Liver (tissue), 9 donors: ENCODE data around the gene COX6B1. TPM values are rescaled to one million over a fixed set of nuclear protein-coding genes. Genes with fewer than 3 reads are reported as not detected.
A peak's percentile ranks its signal among the peaks of the same experiment; 100 is the strongest.

ENCODE experiments used
- DNase-seq: peaks from one replicate; pipeline ENCODE4 v3.0.0-alpha.2; 2017; ENCODE audit warnings: low spot score
- H3K27ac ChIP-seq, 2 donors: one replicate each; pipeline ENCODE4 v1.7.0; 2013; ENCODE audit warnings: inconsistent platforms in 2 of 2, low read length in 2 of 2, control low read depth in 1 of 2, low read depth in 1 of 2, mild to moderate bottlenecking in 1 of 2
- H3K27me3 ChIP-seq, 4 donors: one replicate each; pipeline versions ENCODE4 v1.6.1 to v1.7.0; 2013; ENCODE audit warnings: low read length in 3 of 4, inconsistent platforms in 1 of 4, mild to moderate bottlenecking in 1 of 4, moderate library complexity in 1 of 4; ENCODE audit not compliant: control insufficient read depth in 4 of 4, insufficient read depth in 4 of 4
- H3K36me3 ChIP-seq, 4 donors: one replicate each; pipeline versions ENCODE4 v1.6.1 to v1.7.0; 2013; ENCODE audit warnings: low read length in 3 of 4, mild to moderate bottlenecking in 3 of 4, low read depth in 1 of 4, moderate library complexity in 1 of 4; ENCODE audit not compliant: control insufficient read depth in 4 of 4, insufficient read depth in 3 of 4
- H3K4me1 ChIP-seq, 4 donors: one replicate each; pipeline versions ENCODE4 v1.6.1 to v1.7.0; 2013; ENCODE audit warnings: low read length in 3 of 4, mild to moderate bottlenecking in 3 of 4, moderate library complexity in 1 of 4; ENCODE audit not compliant: control insufficient read depth in 4 of 4, insufficient read depth in 4 of 4
- H3K4me3 ChIP-seq, 3 donors: one replicate each; pipeline versions ENCODE4 v1.6.1 to v1.7.0; 2013; ENCODE audit warnings: low read length in 3 of 3, control low read depth in 1 of 3, low read depth in 1 of 3, mild to moderate bottlenecking in 1 of 3
- H3K9ac ChIP-seq, 2 donors: one replicate each; pipeline ENCODE4 v1.7.0; 2013; ENCODE audit warnings: low read length in 2 of 2, mild to moderate bottlenecking in 2 of 2, moderate library complexity in 2 of 2, control low read depth in 1 of 2, low read depth in 1 of 2
- H3K9me3 ChIP-seq, 4 donors: one replicate each; pipeline versions ENCODE4 v1.6.1 to v1.7.0; 2013; ENCODE audit warnings: low read length in 3 of 4; ENCODE audit not compliant: control insufficient read depth in 4 of 4
- FOXA1 ChIP-seq: IDR thresholded peaks from 2 replicates; pipeline ENCODE4 v1.6.1; 2016; ENCODE audit warnings: antibody characterized with exemption
- GABPA ChIP-seq, 2 donors: IDR thresholded peaks in 1 of 2; conservative IDR thresholded peaks in 1 of 2; 2 replicates each; pipeline ENCODE4 v1.6.1; 2016; ENCODE audit warnings: antibody characterized with exemption in 2 of 2, mild to moderate bottlenecking in 1 of 2, moderate library complexity in 1 of 2
- HNF4A ChIP-seq, 2 donors: conservative IDR thresholded peaks; 2 replicates each; pipeline ENCODE4 v1.6.1; 2016; ENCODE audit warnings: antibody characterized with exemption in 2 of 2, mild to moderate bottlenecking in 2 of 2
- HNF4G ChIP-seq: IDR thresholded peaks from 2 replicates; pipeline ENCODE4 v1.6.1; 2016; ENCODE audit warnings: antibody characterized with exemption
- JUND ChIP-seq, 2 donors: IDR thresholded peaks; 2 replicates each; pipeline ENCODE4 v1.6.1; 2016; ENCODE audit warnings: antibody characterized with exemption in 2 of 2
- MAX ChIP-seq: IDR thresholded peaks from 2 replicates; pipeline ENCODE4 v1.6.1; 2016; ENCODE audit warnings: antibody characterized with exemption
- NR2F2 ChIP-seq: IDR thresholded peaks from 2 replicates; pipeline ENCODE4 v1.6.1; 2016; ENCODE audit warnings: antibody characterized with exemption
- RAD21 ChIP-seq, 2 donors: IDR thresholded peaks; 2 replicates each; pipeline ENCODE4 v1.6.1; 2016; ENCODE audit warnings: antibody characterized with exemption in 2 of 2, mild to moderate bottlenecking in 2 of 2
- REST ChIP-seq: IDR thresholded peaks from 2 replicates; pipeline ENCODE4 v1.6.1; 2016; ENCODE audit warnings: antibody characterized with exemption, mild to moderate bottlenecking
- RXRA ChIP-seq, 2 donors: IDR thresholded peaks; 2 replicates each; pipeline ENCODE4 v1.6.1; 2017 to 2018; ENCODE audit warnings: antibody characterized with exemption in 2 of 2, mild to moderate bottlenecking in 1 of 2
- SP1 ChIP-seq: IDR thresholded peaks from 2 replicates; pipeline ENCODE4 v1.6.1; 2018; ENCODE audit warnings: antibody characterized with exemption, mild to moderate bottlenecking
- TAF1 ChIP-seq: conservative IDR thresholded peaks from 2 replicates; pipeline ENCODE4 v1.6.1; 2016; ENCODE audit warnings: antibody characterized with exemption, mild to moderate bottlenecking
- YY1 ChIP-seq: IDR thresholded peaks from 2 replicates; pipeline ENCODE4 v1.6.1; 2016; ENCODE audit warnings: antibody characterized with exemption, mild to moderate bottlenecking
- WGBS: extraction: QIAGEN DNeasy Blood & Tissue Kit; methylation state at CpG from one replicate; pipeline ENCODE4 v1.1.7; 2013; 5-methylcytosine and 5-hydroxymethylcytosine counted together
- polyA plus RNA-seq, 2 donors: library from polyadenylated mRNA; stranded (reverse) in 1 of 2; unstranded in 1 of 2; fragments of 200-250 nt in 1 of 2; fragments of >200 nt in 1 of 2; fragmentation: Nextera tagmentation in 1 of 2; extraction: Ambion mirVana in 1 of 2; gene quantifications; one replicate each; pipeline versions ENCODE4 v1.2.1 to v1.2.3, GENCODE V29; 2013 to 2015
- total RNA-seq, 2 donors: library from RNA; depleted of rRNA; stranded (reverse); fragments of >200 nt; gene quantifications; one replicate each; pipeline ENCODE4 v1.2.3, GENCODE V29; 2014
- TF ChIP-seq, protein P1 (sequence below): IDR thresholded peaks from 2 replicates; pipeline ENCODE4 v1.6.1; 2016; ENCODE audit warnings: antibody characterized with exemption
- TF ChIP-seq, protein P2 (sequence below): fragments of 150-350 bp; IDR thresholded peaks from 2 replicates; pipeline ENCODE4 v1.5.1; 2017; ENCODE audit warnings: improper control_type of control experiment, low read depth, low read length; ENCODE audit not compliant: missing input control
- donor health status: healthy.
- donor health status: healthy.
- donor health status: healthy.
- donor health status: healthy.
- donor health status: healthy.

The COX6B1 gene
- 100 to 1,000 TPM; 139 to 191 TPM for total RNA-seq
- polyA plus RNA-seq: 100 to 1,000 TPM; 451 to 518 TPM

DNA sequence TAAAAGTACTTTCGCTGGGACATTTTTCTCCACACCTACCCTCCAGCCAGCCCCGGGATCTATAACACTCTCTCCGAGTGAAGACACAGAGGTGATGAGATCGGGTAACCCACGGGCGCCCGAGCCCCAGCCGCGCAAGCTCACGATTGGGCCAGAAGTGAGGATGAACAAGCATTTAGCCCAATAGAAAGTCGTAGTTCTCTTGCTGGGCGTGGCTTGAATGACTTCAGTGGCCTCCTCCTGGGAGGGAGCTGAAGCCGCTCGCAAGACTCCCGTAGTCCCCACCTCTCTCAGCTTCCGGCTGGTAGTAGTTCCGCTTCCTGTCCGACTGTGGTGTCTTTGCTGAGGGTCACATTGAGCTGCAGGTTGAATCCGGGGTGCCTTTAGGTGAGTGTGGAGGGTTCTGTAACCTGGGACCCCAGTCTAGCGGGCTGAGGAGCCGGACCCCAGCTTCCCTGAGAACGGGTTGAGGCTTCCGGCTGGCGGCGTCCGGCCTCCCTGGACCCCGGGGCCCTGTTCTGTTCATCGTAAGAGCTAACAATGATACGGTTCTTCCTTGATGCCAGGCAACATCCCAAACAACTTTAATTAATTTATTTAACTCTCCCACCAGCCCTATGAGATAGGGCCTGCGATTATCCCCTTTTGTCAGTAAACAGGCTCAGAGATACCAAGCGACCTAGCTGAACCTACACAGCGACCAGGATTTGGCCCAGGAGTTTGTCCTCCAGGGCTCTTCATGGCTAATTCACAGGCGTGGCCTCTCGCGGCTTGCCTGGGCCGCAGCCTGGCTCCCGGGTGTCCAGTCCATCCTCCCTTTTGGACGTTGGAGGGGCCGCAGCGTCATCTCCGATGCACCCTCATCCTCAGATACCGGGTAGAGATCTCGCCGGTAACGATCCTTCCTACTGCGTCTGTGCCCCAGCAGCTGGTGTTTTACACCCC is at the start of gene COX6B1:
TSS of gene COX6B1 (plus strand) at position 307 of the 945 bp plus-strand sequence. CDS start 2,921 bp downstream, outside the sequence.
- H3K9ac ChIP-seq: peak within 1 kb of the TSS; percentile 86 to 92
- H3K9me3 ChIP-seq: no peaks in the 10 kb centered on the region
- H3K4me1 ChIP-seq: peaks cover 5 to 29% (median 15%) of the 10 kb centered on the region in 4 donors
- peak within 1 kb of the TSS; percentile 63 to 95 (median 88) for H3K4me3 ChIP-seq
- peak; percentile 49 for TF ChIP-seq MAX
- no peak for TF ChIP-seq HNF4A (conservative IDR thresholded peaks at IDR 0.05)
- TF ChIP-seq SP1: peak; percentile 89
- peak; percentile 62 for TF ChIP-seq YY1
- TF ChIP-seq, protein P1, sequence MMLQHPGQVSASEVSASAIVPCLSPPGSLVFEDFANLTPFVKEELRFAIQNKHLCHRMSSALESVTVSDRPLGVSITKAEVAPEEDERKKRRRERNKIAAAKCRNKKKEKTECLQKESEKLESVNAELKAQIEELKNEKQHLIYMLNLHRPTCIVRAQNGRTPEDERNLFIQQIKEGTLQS: no peak
- peak; percentile 87 for TF ChIP-seq REST
- peak; percentile 95 for TF ChIP-seq TAF1
- TF ChIP-seq HNF4G: no peak
- TF ChIP-seq NR2F2: peak; percentile 28
- TF ChIP-seq, protein P2, sequence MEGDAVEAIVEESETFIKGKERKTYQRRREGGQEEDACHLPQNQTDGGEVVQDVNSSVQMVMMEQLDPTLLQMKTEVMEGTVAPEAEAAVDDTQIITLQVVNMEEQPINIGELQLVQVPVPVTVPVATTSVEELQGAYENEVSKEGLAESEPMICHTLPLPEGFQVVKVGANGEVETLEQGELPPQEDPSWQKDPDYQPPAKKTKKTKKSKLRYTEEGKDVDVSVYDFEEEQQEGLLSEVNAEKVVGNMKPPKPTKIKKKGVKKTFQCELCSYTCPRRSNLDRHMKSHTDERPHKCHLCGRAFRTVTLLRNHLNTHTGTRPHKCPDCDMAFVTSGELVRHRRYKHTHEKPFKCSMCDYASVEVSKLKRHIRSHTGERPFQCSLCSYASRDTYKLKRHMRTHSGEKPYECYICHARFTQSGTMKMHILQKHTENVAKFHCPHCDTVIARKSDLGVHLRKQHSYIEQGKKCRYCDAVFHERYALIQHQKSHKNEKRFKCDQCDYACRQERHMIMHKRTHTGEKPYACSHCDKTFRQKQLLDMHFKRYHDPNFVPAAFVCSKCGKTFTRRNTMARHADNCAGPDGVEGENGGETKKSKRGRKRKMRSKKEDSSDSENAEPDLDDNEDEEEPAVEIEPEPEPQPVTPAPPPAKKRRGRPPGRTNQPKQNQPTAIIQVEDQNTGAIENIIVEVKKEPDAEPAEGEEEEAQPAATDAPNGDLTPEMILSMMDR: no peak
- TF ChIP-seq RAD21 (IDR thresholded peaks at IDR 0.05): peak in 1 of 2 donors; percentile 37
- peak; percentile 94 to 97 for TF ChIP-seq GABPA (IDR thresholded peaks at IDR 0.05 in 1 of 2, conservative IDR thresholded peaks at IDR 0.05 in 1 of 2)
- peak; percentile 30 to 44 for TF ChIP-seq RXRA (IDR thresholded peaks at IDR 0.05)
- TF ChIP-seq JUND (IDR thresholded peaks at IDR 0.05): peak; percentile 42 to 48
- H3K27ac ChIP-seq: peak within 1 kb of the TSS; percentile 37 to 71
- H3K27me3 ChIP-seq: no peaks in the 10 kb centered on the region
- peak; percentile 89 for DNase-seq
- under 1% methylated on average over 46 of the region's 46 CpGs for WGBS
- H3K36me3 ChIP-seq: peaks cover 2 to 13% (median 3%) of the 10 kb centered on the region in 4 donors

GRCh38 chr19:35601971-35602370 is 46.2 kb upstream of the COX6B1 start:
- no peaks in the 10 kb centered on the region for H3K36me3 ChIP-seq
- no peak for DNase-seq
- no peaks in the 10 kb centered on the region for H3K4me1 ChIP-seq
- no peaks in the 10 kb centered on the region for H3K9me3 ChIP-seq
- H3K27ac ChIP-seq: no peak overlapping the region
- H3K9ac ChIP-seq: no peak overlapping the region
- WGBS: 97% methylated on average over 3 of the region's 3 CpGs
- H3K4me3 ChIP-seq: no peak overlapping the region
- peaks cover 0 to 3% (median 0%) of the 10 kb centered on the region in 4 donors for H3K27me3 ChIP-seq
- no peak for TF ChIP-seq SP1
- TF ChIP-seq RAD21 (IDR thresholded peaks at IDR 0.05): no peak
- no peak for TF ChIP-seq MAX
- TF ChIP-seq, protein P1: no peak
- TF ChIP-seq REST: no peak
- TF ChIP-seq HNF4A (conservative IDR thresholded peaks at IDR 0.05): no peak
- TF ChIP-seq HNF4G: no peak
- TF ChIP-seq FOXA1: no peak
- TF ChIP-seq JUND (IDR thresholded peaks at IDR 0.05): no peak
- TF ChIP-seq, protein P2: no peak
- TF ChIP-seq GABPA (IDR thresholded peaks at IDR 0.05 in 1 of 2, conservative IDR thresholded peaks at IDR 0.05 in 1 of 2): no peak
- no peak for TF ChIP-seq TAF1
- no peak for TF ChIP-seq YY1
